ENCODE results near the gene SPINT1.

DNA sequence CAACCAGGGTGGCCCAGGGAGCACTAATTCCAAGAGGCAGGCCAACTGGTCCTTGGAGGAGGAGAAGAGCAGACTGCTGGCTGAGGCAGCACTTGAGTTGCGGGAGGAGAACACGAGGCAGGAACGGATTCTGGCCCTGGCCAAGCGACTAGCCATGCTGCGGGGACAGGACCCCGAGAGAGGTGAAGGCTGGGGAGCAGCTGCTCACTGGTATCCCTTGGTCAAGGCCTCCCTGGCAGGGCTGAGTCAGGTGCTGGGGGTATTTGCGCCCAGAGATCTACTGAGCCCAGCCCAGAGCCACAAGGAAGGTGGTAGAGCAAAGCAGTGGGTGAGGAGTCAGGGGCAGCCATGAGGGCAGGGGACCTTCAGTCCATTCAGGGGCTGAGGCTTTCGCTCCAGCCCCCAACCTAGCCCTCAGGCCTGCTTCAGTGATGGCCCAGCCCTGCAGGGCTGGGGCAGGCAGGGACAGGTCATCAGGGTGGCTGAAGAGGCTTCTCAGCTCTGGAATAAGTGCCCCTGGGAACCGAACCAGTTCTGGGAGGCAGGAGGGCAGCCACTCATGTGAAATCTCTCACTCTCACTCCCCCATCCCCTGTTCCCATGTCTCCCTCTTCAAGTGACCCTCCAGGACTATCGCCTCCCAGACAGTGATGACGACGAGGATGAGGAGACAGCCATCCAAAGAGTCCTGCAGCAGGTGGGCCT is 31.0 kb upstream of the SPINT1 start:
- TF ChIP-seq, protein P1, sequence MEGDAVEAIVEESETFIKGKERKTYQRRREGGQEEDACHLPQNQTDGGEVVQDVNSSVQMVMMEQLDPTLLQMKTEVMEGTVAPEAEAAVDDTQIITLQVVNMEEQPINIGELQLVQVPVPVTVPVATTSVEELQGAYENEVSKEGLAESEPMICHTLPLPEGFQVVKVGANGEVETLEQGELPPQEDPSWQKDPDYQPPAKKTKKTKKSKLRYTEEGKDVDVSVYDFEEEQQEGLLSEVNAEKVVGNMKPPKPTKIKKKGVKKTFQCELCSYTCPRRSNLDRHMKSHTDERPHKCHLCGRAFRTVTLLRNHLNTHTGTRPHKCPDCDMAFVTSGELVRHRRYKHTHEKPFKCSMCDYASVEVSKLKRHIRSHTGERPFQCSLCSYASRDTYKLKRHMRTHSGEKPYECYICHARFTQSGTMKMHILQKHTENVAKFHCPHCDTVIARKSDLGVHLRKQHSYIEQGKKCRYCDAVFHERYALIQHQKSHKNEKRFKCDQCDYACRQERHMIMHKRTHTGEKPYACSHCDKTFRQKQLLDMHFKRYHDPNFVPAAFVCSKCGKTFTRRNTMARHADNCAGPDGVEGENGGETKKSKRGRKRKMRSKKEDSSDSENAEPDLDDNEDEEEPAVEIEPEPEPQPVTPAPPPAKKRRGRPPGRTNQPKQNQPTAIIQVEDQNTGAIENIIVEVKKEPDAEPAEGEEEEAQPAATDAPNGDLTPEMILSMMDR (IDR thresholded peaks at IDR 0.05 in 2 of 3, conservative IDR thresholded peaks at IDR 0.05 in 1 of 3; ENCODE audit: borderline replicate concordance in 1 of 3, insufficient read depth in 1 of 3, low read depth in 2 of 3, low read length in 2 of 3), result no peak
- TF ChIP-seq POLR2AphosphoS5 (IDR thresholded peaks at IDR 0.05; ENCODE audit: low read depth, low read length), result no peak
- no peak for TF ChIP-seq SP1 (IDR thresholded peaks at IDR 0.05; ENCODE audit: low read depth)
- TF ChIP-seq SIN3A (IDR thresholded peaks at IDR 0.05; ENCODE audit: low read depth), result no peak
- no peak for TF ChIP-seq EZH2 (IDR thresholded peaks at IDR 0.05)
- TF ChIP-seq, protein P2, sequence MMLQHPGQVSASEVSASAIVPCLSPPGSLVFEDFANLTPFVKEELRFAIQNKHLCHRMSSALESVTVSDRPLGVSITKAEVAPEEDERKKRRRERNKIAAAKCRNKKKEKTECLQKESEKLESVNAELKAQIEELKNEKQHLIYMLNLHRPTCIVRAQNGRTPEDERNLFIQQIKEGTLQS (IDR thresholded peaks at IDR 0.05), result no peak
- TF ChIP-seq, protein P3, sequence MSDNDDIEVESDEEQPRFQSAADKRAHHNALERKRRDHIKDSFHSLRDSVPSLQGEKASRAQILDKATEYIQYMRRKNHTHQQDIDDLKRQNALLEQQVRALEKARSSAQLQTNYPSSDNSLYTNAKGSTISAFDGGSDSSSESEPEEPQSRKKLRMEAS (IDR thresholded peaks at IDR 0.05), result no peak
- TF ChIP-seq POLR2A (IDR thresholded peaks at IDR 0.05; ENCODE audit: borderline replicate concordance, extremely low read depth, insufficient read depth, insufficient read length), result no peak
- TF ChIP-seq, protein P4, sequence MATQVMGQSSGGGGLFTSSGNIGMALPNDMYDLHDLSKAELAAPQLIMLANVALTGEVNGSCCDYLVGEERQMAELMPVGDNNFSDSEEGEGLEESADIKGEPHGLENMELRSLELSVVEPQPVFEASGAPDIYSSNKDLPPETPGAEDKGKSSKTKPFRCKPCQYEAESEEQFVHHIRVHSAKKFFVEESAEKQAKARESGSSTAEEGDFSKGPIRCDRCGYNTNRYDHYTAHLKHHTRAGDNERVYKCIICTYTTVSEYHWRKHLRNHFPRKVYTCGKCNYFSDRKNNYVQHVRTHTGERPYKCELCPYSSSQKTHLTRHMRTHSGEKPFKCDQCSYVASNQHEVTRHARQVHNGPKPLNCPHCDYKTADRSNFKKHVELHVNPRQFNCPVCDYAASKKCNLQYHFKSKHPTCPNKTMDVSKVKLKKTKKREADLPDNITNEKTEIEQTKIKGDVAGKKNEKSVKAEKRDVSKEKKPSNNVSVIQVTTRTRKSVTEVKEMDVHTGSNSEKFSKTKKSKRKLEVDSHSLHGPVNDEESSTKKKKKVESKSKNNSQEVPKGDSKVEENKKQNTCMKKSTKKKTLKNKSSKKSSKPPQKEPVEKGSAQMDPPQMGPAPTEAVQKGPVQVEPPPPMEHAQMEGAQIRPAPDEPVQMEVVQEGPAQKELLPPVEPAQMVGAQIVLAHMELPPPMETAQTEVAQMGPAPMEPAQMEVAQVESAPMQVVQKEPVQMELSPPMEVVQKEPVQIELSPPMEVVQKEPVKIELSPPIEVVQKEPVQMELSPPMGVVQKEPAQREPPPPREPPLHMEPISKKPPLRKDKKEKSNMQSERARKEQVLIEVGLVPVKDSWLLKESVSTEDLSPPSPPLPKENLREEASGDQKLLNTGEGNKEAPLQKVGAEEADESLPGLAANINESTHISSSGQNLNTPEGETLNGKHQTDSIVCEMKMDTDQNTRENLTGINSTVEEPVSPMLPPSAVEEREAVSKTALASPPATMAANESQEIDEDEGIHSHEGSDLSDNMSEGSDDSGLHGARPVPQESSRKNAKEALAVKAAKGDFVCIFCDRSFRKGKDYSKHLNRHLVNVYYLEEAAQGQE (IDR thresholded peaks at IDR 0.05; ENCODE audit: low read depth), result no peak
- TF ChIP-seq ZNF274 (IDR thresholded peaks at IDR 0.05; ENCODE audit: low read depth, low read length), result no peak
